C4-2B (cell line): Measurements from ENCODE around the gene XYLT1.

Experiments
- ZFX ChIP-seq: fragments of 450-650 bp; IDR thresholded peaks from 2 replicates; pipeline ENCODE4 v1.6.1; 2017
- TF ChIP-seq, protein P1 (sequence below): fragments of 450-650 bp; conservative IDR thresholded peaks from 2 replicates; pipeline ENCODE4 v1.5.1; 2017; ENCODE audit warnings: mild to moderate bottlenecking

- TF ChIP-seq, protein P1, sequence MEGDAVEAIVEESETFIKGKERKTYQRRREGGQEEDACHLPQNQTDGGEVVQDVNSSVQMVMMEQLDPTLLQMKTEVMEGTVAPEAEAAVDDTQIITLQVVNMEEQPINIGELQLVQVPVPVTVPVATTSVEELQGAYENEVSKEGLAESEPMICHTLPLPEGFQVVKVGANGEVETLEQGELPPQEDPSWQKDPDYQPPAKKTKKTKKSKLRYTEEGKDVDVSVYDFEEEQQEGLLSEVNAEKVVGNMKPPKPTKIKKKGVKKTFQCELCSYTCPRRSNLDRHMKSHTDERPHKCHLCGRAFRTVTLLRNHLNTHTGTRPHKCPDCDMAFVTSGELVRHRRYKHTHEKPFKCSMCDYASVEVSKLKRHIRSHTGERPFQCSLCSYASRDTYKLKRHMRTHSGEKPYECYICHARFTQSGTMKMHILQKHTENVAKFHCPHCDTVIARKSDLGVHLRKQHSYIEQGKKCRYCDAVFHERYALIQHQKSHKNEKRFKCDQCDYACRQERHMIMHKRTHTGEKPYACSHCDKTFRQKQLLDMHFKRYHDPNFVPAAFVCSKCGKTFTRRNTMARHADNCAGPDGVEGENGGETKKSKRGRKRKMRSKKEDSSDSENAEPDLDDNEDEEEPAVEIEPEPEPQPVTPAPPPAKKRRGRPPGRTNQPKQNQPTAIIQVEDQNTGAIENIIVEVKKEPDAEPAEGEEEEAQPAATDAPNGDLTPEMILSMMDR: no peak
- TF ChIP-seq ZFX: no peak
These were observed 388.5 kb downstream of the XYLT1 start for GRCh38 chr16:17082095-17082882.
